Brain pericyte (primary cell): Measurements from ENCODE around the gene RNF187.

Experiments
- DNase-seq: peaks from one replicate; pipeline ENCODE4 v3.0.0-alpha.2; 2012; ENCODE audit warnings: low read depth, low spot score

The RNF187 gene

DNA sequence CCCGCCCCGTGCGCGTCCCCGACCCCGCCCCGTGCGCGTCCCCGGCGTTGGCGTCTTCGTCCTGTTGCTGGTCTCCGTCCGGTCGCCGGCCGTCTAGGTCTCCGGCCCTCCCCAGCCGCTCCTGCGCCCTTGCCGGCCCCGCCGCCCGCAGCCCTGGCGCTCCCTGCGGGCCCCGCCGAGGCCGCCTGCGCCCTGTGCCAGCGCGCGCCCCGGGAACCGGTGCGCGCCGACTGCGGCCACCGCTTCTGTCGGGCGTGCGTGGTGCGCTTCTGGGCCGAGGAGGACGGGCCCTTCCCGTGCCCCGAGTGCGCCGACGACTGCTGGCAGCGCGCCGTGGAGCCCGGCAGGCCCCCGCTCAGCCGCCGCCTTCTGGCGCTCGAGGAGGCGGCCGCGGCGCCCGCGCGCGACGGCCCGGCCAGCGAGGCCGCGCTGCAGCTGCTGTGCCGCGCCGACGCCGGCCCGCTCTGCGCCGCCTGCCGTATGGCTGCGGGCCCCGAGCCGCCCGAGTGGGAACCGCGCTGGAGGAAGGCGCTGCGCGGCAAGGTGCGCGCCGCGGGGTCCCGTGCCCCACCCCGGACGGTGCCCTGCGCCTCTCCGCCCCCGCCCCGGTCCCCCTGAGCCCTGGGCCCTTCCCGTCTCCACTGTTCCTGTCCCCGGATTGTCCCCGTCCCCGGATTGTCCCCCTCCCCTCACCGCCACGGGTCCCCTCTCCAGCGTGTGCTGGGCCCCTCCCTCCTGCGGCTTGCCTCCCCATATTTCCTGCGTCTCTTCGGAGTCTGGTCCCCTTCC lies at the start of gene RNF187:
TSS of gene RNF187 (plus strand) at position 47 of the 789 bp plus-strand sequence.
- no peak for DNase-seq

DNA sequence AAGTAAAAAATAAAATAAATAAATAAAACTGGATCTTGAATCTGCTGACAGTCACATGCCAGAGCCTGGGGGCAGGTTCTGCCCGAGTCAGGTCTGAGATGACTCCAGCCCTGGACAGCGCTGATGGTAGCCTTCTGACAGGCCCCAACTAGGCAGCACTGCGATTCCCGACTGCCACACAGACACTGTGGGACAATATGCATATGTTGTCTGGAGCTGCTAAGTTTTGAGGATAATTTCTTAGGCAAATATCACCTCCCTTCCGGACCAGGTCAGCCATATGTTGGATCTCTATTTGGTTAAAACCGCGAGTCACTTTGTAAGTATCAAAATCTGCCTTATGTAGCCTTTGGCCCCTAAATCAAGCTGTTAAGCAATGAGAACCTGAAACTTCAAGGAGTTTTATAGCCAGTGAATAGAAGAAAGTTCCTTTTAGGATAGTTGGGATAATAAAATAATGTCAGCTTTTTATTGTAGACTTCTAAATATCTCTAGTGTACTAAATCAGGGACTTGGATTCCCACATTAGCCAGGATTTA lies 49.7 kb upstream of the RNF187 start:
- no peak for DNase-seq

DNA sequence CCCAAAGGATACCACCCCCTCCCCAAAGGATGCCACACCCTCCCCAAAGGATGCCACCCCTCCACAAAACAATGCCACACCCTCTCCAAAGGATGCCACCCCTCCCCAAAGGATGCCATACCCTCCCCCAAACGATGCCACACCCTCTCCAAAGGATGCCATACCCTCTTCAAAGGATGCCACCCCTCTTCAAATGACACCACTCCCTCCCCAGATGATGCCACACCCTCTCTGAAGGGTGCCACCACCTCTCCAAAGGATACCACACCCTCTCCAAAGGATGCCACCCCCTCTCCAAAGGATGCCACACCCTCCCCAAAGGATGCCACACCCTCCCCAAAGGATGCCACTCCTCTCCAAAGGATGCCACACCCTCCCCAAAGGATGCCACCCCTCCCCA lies 48.9 kb upstream of the RNF187 start:
- no peak for DNase-seq

- no peak for DNase-seq
These were observed 46.3 kb upstream of the RNF187 start for GRCh38 chr1:228440761-228441500.

DNA sequence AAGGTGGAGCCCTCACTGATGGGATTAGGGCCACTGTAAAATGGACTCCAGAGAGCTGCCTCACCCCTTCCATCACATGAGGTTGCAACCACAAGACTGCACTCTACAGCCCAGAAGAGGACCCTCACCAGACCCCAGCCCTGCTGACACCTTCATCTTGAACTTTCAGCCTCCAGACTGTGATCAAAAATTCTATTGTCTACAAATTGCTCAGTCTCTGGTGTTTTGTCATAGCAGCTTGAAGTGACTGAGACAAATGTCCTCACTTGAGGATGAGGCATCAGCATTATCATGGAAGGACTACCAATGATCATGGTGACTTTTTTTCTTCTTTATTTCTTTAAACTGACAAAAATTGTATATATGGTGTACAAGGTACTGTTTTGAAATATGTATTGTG lies 43.8 kb upstream of the RNF187 start:
- no peak for DNase-seq

DNA sequence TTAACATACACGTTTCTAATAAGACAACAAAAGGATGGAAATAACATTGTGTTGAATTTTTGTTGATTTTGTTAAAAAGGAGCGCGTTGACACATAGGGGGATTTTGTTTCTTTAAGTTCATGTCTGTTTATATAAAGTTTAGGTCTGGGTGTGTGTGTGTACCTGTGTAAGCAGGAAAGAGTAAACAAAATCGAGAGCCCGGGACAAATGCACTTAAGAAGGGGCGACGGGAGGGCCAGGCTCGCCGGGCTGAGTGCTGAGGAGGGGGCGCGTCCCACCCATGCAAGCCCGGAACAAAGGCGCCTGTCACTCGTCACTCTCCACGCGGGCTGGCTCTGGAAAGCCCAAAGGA lies 41.7 kb upstream of the RNF187 start:
- DNase-seq = no peak

DNA sequence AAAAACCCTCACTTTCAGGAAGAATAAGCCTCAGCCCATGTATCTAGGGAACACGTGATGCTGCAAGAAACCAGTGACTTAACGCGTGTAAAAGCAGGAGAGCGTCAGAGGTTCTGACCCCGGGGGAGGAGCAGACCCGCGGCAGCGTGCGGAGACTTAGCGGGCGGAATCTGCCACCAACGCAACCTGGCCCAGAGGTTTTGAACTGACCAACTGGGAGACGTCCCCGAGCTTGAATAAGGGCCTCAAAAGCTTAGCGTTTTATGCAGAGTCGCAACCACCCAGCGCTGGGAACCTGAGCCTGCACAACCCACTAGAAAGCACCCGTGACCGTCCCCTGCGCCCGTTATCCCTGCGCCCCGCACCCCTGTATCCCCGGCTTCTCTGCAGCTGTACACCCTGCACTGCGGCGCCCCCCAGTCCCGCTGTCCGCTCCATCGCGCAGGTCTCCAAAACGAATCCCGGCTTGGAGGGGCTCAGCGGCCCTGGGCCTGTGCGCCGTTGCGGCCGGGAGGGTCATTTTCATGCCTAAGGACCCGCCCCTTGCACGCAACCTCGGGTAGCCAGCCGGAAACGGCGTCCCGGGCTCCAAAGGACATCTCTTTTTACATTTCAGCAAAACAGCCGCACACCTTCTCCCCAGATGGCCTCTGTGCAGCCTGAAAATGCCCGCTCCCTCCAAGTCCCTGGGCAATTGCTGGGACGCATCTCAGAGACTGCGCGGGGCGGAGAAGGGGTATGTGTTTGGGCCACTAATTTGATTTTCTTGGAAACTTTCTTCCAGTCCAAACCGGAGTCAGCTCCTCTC lies 41.1 kb upstream of the RNF187 start:
- no peak for DNase-seq

DNA sequence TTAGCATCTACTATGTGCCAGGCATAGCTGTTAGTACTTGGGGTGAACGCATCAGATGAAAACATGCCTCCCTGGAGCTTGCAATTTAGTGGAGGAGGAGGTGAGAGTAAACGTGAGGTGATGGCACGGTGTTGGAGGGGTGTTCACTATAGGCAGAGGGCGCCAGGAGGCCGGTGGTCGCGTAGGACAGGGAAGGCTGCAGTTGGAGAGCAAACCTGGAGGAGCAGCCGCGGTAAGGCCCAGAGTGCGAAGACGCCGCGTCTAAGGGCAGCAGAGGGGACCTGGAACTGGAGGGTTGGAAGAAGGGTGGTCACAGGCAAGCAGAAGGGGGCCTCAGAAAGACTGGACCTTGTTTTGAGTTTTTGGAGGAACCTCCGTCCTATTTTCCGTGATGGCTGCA lies 40.3 kb upstream of the RNF187 start:
- DNase-seq = no peak

DNA sequence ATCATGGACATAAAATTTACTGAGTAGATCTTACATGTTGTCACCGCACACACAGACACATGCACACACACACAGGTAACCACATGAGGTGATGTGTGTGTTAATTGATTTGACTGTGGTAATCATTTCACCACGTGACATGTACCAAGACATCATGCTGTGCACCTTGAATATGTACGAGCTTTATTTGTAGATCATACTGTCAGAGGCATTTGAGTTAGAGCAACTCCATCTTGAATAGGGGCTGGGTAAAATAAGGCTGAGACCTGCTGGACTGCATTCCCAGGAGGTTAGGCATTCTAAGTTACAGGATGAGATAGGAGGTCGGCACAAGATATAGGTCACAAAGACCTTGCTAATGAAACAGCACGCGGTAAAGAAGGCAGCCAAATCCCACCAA lies 38.8 kb upstream of the RNF187 start:
- no peak for DNase-seq

GRCh38 chr1:228450200-228450599 lies 37.0 kb upstream of the RNF187 start:
- DNase-seq = no peak

DNA sequence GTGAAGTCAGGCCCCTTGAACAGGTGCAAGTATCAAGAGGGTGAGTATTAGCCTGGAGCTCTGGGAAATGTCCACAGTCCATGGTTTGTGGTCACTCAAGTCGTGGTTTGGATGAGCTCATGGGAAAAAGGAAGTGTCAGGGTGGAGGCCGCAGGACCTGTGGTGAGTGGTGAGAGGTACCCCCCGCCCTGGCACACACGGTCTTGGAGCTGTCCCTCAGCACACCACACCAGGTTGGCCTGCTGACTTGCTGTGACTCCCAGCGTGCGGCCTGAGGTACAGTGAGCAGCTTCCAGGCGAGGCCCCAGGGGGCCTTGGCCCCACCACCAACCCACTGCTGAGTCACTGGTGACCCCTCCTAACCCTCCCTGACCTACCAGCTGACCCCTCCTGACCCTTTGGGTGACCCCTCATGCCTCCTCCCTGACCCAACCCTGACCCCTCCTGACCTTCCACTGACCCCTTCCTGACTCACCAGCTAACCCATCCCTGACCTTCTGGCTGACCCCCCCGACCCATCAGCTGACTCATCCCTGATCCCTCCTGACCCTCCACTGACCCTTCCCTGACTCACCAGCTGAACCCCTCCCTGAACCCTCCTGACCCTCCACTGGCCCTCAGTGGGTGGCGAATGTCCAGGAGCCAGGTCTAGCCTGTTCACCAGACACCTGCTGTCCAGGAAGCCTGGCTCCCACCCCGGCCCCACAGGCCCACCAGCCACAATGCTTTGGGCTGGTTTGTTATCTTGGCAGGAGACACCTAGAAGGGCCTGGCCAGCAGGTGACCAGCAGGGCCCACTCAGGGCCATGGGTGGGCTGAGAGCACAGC lies 34.8 kb upstream of the RNF187 start:
- DNase-seq = no peak

- no peak for DNase-seq
These were observed 34.1 kb upstream of the RNF187 start for GRCh38 chr1:228453022-228453560.

GRCh38 chr1:228453614-228454013 lies 33.6 kb upstream of the RNF187 start:
- no peak for DNase-seq

- no peak for DNase-seq
These were observed 32.9 kb upstream of the RNF187 start for GRCh38 chr1:228454238-228454637.

DNA sequence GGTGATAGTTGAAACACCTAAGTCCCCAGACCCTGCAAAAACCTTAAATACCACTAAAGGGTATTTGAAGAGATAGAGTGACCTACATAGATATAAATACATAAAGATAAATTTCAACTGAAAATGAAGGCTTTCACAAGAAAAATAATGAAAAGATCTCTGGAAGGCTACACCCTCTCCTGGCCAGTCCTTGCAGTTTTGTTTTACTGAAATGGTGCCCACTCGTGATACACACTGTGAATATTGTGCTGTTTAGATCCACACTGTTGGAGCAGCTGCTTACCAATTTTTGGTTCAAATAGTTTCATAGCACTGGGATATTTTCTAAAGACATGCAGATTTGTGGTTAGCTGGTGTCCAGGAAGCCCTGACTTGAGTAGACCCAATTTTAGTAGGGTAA lies 31.5 kb upstream of the RNF187 start:
- no peak for DNase-seq

DNA sequence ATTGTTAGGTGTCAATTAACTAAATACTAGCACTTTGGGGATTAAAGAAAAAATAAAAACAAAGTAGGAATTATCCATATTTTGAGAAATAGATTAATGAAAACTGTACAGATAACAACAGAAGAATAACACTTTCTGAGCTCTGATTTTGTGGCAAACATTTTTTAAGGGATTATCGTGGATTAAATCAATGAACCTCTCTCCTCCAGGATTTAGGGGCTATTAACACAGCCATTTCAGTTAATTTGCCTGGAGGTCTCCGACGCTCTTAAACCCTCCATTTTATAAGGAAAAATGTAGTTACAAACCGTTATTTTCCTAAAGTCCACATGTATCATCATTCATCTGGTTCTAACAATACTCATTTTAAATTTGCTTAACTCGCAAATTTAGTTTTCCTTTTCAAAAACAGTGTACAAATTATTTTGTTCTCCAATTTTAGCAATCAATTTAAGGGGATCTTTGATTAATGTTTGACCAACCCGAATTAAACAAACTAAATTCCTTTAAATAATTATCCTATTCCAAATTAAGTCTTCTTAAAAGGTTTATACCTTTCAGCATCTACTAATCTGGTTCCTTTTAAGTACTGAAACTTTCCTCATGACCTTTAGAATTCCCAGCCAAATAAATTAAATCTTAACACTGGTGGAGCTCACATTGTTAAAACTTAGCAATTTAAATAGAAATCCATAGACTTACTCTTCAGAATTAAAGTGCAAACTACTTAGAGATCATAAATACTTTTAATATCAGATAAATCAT lies 30.7 kb upstream of the RNF187 start:
- DNase-seq = no peak

GRCh38 chr1:228457017-228457395 lies 30.2 kb upstream of the RNF187 start:
- DNase-seq = no peak

GRCh38 chr1:228457396-228458176 lies 29.6 kb upstream of the RNF187 start:
- DNase-seq = peak; percentile 91
